ENCODE results near the gene RNF186. TPM values are rescaled to one million over a fixed set of nuclear protein-coding genes. Genes with fewer than 3 reads are reported as not detected.
"Not testable (repeated sequence)": the region's sequence is repeated elsewhere in the genome, so short reads cannot be mapped to it uniquely, and the experiment has no call there.

RNF186 gene
- total RNA-seq, 1 donor from 2014 or later, result not detected

GRCh38 chr1:19824541-19824940, 9.5 kb upstream of the RNF186 start:
- no peak for DNase-seq

- no peak for DNase-seq
Observed at GRCh38 chr1:19824036-19824435, 9.0 kb upstream of the RNF186 start.

GRCh38 chr1:19819701-19820100, 4.6 kb upstream of the RNF186 start:
- DNase-seq, result no peak

- DNase-seq, result no peak
Observed at GRCh38 chr1:19818324-19818723, 3.2 kb upstream of the RNF186 start.

GRCh38 chr1:19817160-19817559, 2.1 kb upstream of the RNF186 start:
- DNase-seq, result no peak

GRCh38 chr1:19816737-19817086, 1.6 kb upstream of the RNF186 start:
- DNase-seq, result not testable (repeated sequence)

- DNase-seq, result peak; percentile 60
Observed at GRCh38 chr1:19815801-19816736, 986 bp upstream of the RNF186 start.

- no peak for DNase-seq
Observed at GRCh38 chr1:19814244-19814661, 830 bp downstream of the RNF186 start.

GRCh38 chr1:19813643-19813960, 1.5 kb downstream of the RNF186 start:
- no peak for DNase-seq

GRCh38 chr1:19812875-19813642, 2.0 kb downstream of the RNF186 start:
- no peak for DNase-seq

- DNase-seq, result no peak
Observed at GRCh38 chr1:19811206-19811851, 3.8 kb downstream of the RNF186 start.

- no peak for DNase-seq
Observed at GRCh38 chr1:19809044-19809750, 5.9 kb downstream of the RNF186 start.

- no peak for DNase-seq
Observed at GRCh38 chr1:19808351-19808750, 6.7 kb downstream of the RNF186 start.

- DNase-seq, result no peak
Observed at GRCh38 chr1:19804831-19805251, 10.2 kb downstream of the RNF186 start.

GRCh38 chr1:19802269-19802668, 12.8 kb downstream of the RNF186 start:
- DNase-seq, result no peak

- peak; percentile 49 for DNase-seq
Observed at GRCh38 chr1:19800076-19800804, 14.8 kb downstream of the RNF186 start.

- DNase-seq, result peak; percentile 29
Observed at GRCh38 chr1:19799230-19800075, 15.6 kb downstream of the RNF186 start, which contains the start of gene TMCO4. Gene TMCO4, minus strand, starts transcription at chr1:19799916. Its CDS starts 19,158 bp downstream, at chr1:19780758.

- DNase-seq, result no peak
Observed at GRCh38 chr1:19798486-19799229, 16.4 kb downstream of the RNF186 start.

GRCh38 chr1:19797827-19798226, 17.3 kb downstream of the RNF186 start:
- DNase-seq, result no peak

- DNase-seq, result no peak
Observed at GRCh38 chr1:19794583-19794982, 20.5 kb downstream of the RNF186 start.

All from tongue (tissue), 2 donors.